Measurements from ENCODE around the gene APOA5. TPM values are rescaled to one million over a fixed set of nuclear protein-coding genes. Genes with fewer than 3 reads are reported as not detected.

APOA5 gene
- polyA plus RNA-seq, 3 donors: not detected

DNA sequence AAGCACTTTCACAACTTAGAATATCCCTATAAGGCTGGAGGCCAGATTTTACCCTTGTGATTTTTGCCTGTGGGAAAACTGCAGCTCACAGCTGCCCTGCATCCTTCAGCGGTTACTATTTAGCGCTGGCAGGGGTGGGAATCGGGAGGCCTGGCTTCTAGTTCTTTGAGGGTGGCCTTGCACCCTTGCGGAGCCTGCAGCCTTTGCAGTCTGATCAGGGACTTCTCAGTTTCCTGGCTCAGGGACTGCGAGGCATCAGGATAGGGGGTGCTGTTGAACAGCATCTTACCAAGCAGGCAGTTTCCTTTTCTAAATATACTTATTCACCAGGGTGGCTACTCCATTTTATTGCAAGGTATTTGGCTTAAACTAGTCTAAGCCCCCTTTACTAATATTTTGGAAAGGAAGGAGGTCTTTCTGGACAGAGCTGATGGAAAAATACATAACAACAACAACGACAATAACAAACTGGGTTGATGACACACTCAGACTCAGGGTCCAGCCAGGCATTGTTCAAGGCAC, 48.6 kb upstream of the APOA5 start:
- Histone ChIP-seq H3K4me3 (replicated peaks in 1 of 3; ENCODE audit: low read depth in 2 of 3, low read length in 3 of 3) (no peak overlapping the region), H3K27ac (ENCODE audit: low read depth in 1 of 2, low read length in 2 of 2) (no peak overlapping the region), H3K79me2 (ENCODE audit: insufficient read depth, low read length) (no peaks in the 10 kb centered on the region), H3K36me3 (replicated peaks in 1 of 2; ENCODE audit: control insufficient read depth in 1 of 2, insufficient read depth in 2 of 2, low read length in 2 of 2) (peaks cover 18 to 23% of the 10 kb centered on the region in 2 donors), H3K27me3 (ENCODE audit: control insufficient read depth in 2 of 2, insufficient read depth in 2 of 2, low read length in 2 of 2) (no peaks in the 10 kb centered on the region), H3K9me3 (replicated peaks in 1 of 2; ENCODE audit: control insufficient read depth in 1 of 2, insufficient read depth in 1 of 2, low read length in 2 of 2) (no peaks in the 10 kb centered on the region), H2AFZ (ENCODE audit: insufficient read depth, low read depth, low read length, poor library complexity, severe bottlenecking) (no peak overlapping the region), H3K4me1 (ENCODE audit: control insufficient read depth in 1 of 2, insufficient read depth in 2 of 2, low read length in 2 of 2) (peaks cover 10 to 11% of the 10 kb centered on the region in 2 donors), H4K20me1 (ENCODE audit: insufficient read depth, low read length) (no peaks in the 10 kb centered on the region), H3K4me2 (replicated peaks; ENCODE audit: extremely low read depth, low read length, poor library complexity, severe bottlenecking) (no peak overlapping the region), H3K9ac (ENCODE audit: insufficient read depth, low read length, poor library complexity, severe bottlenecking) (no peak overlapping the region)
- H3K4me1 Mint-ChIP-seq: peaks cover 7% of the 10 kb centered on the region
- WGBS (ENCODE audit: insufficient coverage): 91% methylated on average over 4 of the region's 6 CpGs
- H3K9me3 Mint-ChIP-seq: peaks cover 0 to 3% (median 0%) of the 10 kb centered on the region in 7 donors
- H3K4me3 Mint-ChIP-seq: no peak overlapping the region
- intact Hi-C loops (cut with micrococcal nuclease): no loop called here
- peaks cover 20 to 21% of the 10 kb centered on the region in 2 donors for H3K36me3 Mint-ChIP-seq
- DNase-seq: no peak
- peak overlapping the region in 2 of 7 donors; percentile 54 to 77 for H3K27ac Mint-ChIP-seq
- TF ChIP-seq, protein P1, sequence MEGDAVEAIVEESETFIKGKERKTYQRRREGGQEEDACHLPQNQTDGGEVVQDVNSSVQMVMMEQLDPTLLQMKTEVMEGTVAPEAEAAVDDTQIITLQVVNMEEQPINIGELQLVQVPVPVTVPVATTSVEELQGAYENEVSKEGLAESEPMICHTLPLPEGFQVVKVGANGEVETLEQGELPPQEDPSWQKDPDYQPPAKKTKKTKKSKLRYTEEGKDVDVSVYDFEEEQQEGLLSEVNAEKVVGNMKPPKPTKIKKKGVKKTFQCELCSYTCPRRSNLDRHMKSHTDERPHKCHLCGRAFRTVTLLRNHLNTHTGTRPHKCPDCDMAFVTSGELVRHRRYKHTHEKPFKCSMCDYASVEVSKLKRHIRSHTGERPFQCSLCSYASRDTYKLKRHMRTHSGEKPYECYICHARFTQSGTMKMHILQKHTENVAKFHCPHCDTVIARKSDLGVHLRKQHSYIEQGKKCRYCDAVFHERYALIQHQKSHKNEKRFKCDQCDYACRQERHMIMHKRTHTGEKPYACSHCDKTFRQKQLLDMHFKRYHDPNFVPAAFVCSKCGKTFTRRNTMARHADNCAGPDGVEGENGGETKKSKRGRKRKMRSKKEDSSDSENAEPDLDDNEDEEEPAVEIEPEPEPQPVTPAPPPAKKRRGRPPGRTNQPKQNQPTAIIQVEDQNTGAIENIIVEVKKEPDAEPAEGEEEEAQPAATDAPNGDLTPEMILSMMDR (IDR thresholded peaks at IDR 0.05): no peak
- H3K27me3 Mint-ChIP-seq (ENCODE audit: low read depth in 3 of 3): peaks cover 0 to 1% (median 0%) of the 10 kb centered on the region in 3 donors

DNA sequence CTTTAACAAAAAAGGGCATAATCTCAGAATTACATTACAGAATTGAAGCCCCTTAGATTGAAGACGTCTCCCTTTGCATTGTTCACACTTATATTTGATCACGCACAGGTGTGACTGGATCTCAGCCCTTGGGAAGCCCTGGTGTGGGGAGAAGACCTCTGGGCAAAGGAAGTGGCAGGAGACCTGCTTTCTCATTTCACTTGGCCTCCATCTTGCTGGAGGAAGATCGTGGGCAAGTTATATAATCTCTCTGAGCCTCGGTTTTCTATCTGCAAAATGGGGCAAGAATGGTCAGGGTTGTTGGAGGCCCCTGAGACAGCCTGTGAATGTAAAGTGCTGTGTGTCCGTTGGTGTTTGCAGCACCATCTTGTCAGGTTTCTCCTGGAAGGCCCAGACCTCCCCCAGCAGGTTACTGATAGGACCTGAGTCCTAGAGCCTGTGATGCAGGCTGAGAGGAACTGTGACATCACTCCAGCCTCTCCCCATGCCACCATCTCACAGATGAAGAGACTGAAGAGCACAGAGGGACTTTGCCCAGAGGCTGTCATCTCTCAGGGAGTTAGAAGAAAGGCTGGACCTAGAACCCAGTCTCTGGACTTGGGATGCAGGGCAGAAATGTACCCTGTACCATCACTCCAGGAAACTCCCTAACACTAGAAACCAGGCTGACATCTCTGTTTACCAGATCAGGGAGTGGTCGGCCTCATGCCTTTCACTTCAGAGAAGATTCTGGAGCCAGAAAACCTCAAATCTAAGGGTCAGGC, 46.8 kb upstream of the APOA5 start:
- no peaks in the 10 kb centered on the region for H3K27me3 ChIP-seq (ENCODE audit: control insufficient read depth in 2 of 2, insufficient read depth in 2 of 2, low read length in 2 of 2)
- Mint-ChIP-seq H3K27me3 (ENCODE audit: low read depth in 3 of 3) (peaks cover 0 to 4% (median 3%) of the 10 kb centered on the region in 3 donors), H3K9me3 (peaks cover 0 to 2% (median 0%) of the 10 kb centered on the region in 7 donors), H3K36me3 (peaks cover 7 to 8% of the 10 kb centered on the region in 2 donors), H3K4me1 (peaks cover 14% of the 10 kb centered on the region), H3K4me3 (no peak overlapping the region), H3K27ac (no peak overlapping the region)
- H2AFZ ChIP-seq (ENCODE audit: insufficient read depth, low read depth, low read length, poor library complexity, severe bottlenecking): no peak overlapping the region
- H3K79me2 ChIP-seq (ENCODE audit: insufficient read depth, low read length): no peaks in the 10 kb centered on the region
- H3K4me2 ChIP-seq (replicated peaks; ENCODE audit: extremely low read depth, low read length, poor library complexity, severe bottlenecking): no peak overlapping the region
- intact Hi-C loops (cut with micrococcal nuclease): no loop called here
- no peak overlapping the region for H3K27ac ChIP-seq (ENCODE audit: low read depth in 1 of 2, low read length in 2 of 2)
- no peak overlapping the region for H3K4me3 ChIP-seq (replicated peaks in 1 of 3; ENCODE audit: low read depth in 2 of 3, low read length in 3 of 3)
- DNase-seq: no peak
- H4K20me1 ChIP-seq (ENCODE audit: insufficient read depth, low read length): no peaks in the 10 kb centered on the region
- peaks cover 2 to 8% of the 10 kb centered on the region in 2 donors for H3K36me3 ChIP-seq (replicated peaks in 1 of 2; ENCODE audit: control insufficient read depth in 1 of 2, insufficient read depth in 2 of 2, low read length in 2 of 2)
- H3K9me3 ChIP-seq (replicated peaks in 1 of 2; ENCODE audit: control insufficient read depth in 1 of 2, insufficient read depth in 1 of 2, low read length in 2 of 2): no peaks in the 10 kb centered on the region
- H3K9ac ChIP-seq (ENCODE audit: insufficient read depth, low read length, poor library complexity, severe bottlenecking): no peak overlapping the region
- WGBS (ENCODE audit: insufficient coverage): 80% methylated on average over 1 of the region's 6 CpGs
- TF ChIP-seq, protein P1 (IDR thresholded peaks at IDR 0.05): no peak
- peaks cover 17 to 19% of the 10 kb centered on the region in 2 donors for H3K4me1 ChIP-seq (ENCODE audit: control insufficient read depth in 1 of 2, insufficient read depth in 2 of 2, low read length in 2 of 2)
